ENCODE results near the gene ACTG2. TPM values are rescaled to one million over a fixed set of nuclear protein-coding genes. Genes with fewer than 3 reads are reported as not detected.

The ACTG2 gene
- total and polyA plus RNA-seq, 10 of the 15 experiments (the other 5 are each of a cell fraction or from before 2014, with no cell fraction given), result 0.06 to 0.97 (median 0.12) TPM; not detected in 7

GRCh38 chr2:73949802-73950201, 57.0 kb downstream of the ACTG2 start (continued):
- TF ChIP-seq MXI1 (IDR thresholded peaks at IDR 0.05; ENCODE audit: low read depth, low read length), result no peak

GRCh38 chr2:73952499-73953446, 60.0 kb downstream of the ACTG2 start:
- BruUV-seq (replicated peaks), result no TSS peak
- Histone ChIP-seq H3K36me3 (ENCODE audit: control insufficient read depth in 2 of 2, insufficient read depth in 2 of 2, low read length in 1 of 2) (peaks cover 18 to 46% of the 10 kb centered on the region in 2 experiments), H4K20me1 (ENCODE audit: control insufficient read depth, insufficient read depth) (no peaks in the 10 kb centered on the region), H3K27ac (ENCODE audit: control insufficient read depth, insufficient read depth) (peak overlapping the region; percentile 24; the same call in 1 of the 2 replicates), H3K9ac (ENCODE audit: control insufficient read depth, insufficient read depth, low read length) (no peak overlapping the region), H3K9me3 (replicated peaks; ENCODE audit: control insufficient read depth, insufficient read depth, low read length) (no peaks in the 10 kb centered on the region; the same call in 2 of the 3 replicates), H3K27me3 (replicated peaks in 1 of 2; ENCODE audit: control insufficient read depth in 2 of 2, insufficient read depth in 2 of 2, low read length in 1 of 2) (no peaks in the 10 kb centered on the region), H3K4me2 (ENCODE audit: control insufficient read depth, insufficient read depth) (no peak overlapping the region), H3K79me2 (ENCODE audit: control insufficient read depth, insufficient read depth, low read length) (no peaks in the 10 kb centered on the region; the same call in none of the 2 replicates), H3K4me1 (ENCODE audit: control insufficient read depth, insufficient read depth, low read length) (peaks cover 4% of the 10 kb centered on the region; the same call in 1 of the 2 replicates), H3K4me3 (no peak overlapping the region), H2AFZ (ENCODE audit: control insufficient read depth, low read depth, low read length) (no peak overlapping the region)
- peak; percentile 45; the same call in 1 of the 2 replicates for TF ChIP-seq SPI1 (IDR thresholded peaks at IDR 0.05; ENCODE audit: borderline replicate concordance, insufficient read depth, low read depth, low read length)
- TF ChIP-seq TBL1XR1 (IDR thresholded peaks at IDR 0.05; ENCODE audit: low read depth, low read length), result no peak
- TF ChIP-seq POLR2AphosphoS5 (IDR thresholded peaks at IDR 0.05; ENCODE audit: low read length), result no peak
- in situ Hi-C loops (cut with MboI) (no loop called here), intact Hi-C loops (cut with micrococcal nuclease; ENCODE audit: unreplicated experiment) (no loop called here)
- RAD21 ChIA-PET (ENCODE audit: unreplicated experiment), result interaction anchor here (2.0 kb wide), 1 partner anchor 34 kb away, joined by 4 read pairs; no protein-coding TSS in a partner anchor
- WGBS (ENCODE audit: insufficient coverage, insufficient replicate concordance, low lambda C conversion rate, missing lambda C conversion rate), result 78% methylated on average over 12 of the region's 12 CpGs
- CTCF ChIA-PET, result interaction anchor here (0.9 to 3.3 kb wide), 3 partner anchors 8 to 35 kb away, joined by 3 to 18 read pairs (median 4); no protein-coding TSS in a partner anchor
- DNase-seq (ENCODE audit: low read depth, low spot score), result no peak
- POLR2A ChIA-PET, result interaction anchor here (0.6 kb wide), 1 partner anchor 170 kb away, joined by 5 read pairs; no protein-coding TSS in a partner anchor
- no peak for ATAC-seq
- FAIRE-seq, result no peak
- SMC1A ChIA-PET (ENCODE audit: uncharacterized antibody, unreplicated experiment), result interaction anchor here (0.9 to 1.5 kb wide), 6 partner anchors 9 to 111 kb away, joined by 3 to 4 read pairs (median 3); no protein-coding TSS in a partner anchor
